ENCODE measurements around the gene IL13RA1. TPM values are rescaled to one million over a fixed set of nuclear protein-coding genes. Genes with fewer than 3 reads are reported as not detected.

Gene IL13RA1
- total and polyA plus RNA-seq, 2 of the 13 experiments (the other 11 are each of a cell fraction or from before 2014, with no cell fraction given) = 56.6 to 73.5 TPM

GRCh38 chrX:118726887-118727685, at the start of gene IL13RA1 (continued):
- TF ChIP-seq GRHL1 (CRISPR knock-in tag; conservative IDR thresholded peaks at IDR 0.05) (no peak), SPEN (CRISPR knock-in tag; IDR thresholded peaks at IDR 0.05; ENCODE audit: low read depth) (peak; percentile 40; the same call in 1 of the 2 replicates), GLI4 (CRISPR knock-in tag; IDR thresholded peaks at IDR 0.05; ENCODE audit: borderline replicate concordance) (no peak), NR1H2 (CRISPR knock-in tag; IDR thresholded peaks at IDR 0.05; ENCODE audit: borderline replicate concordance, low read depth) (no peak), FOSL1 (CRISPR knock-in tag; IDR thresholded peaks at IDR 0.05; ENCODE audit: borderline replicate concordance) (no peak), NFAT5 (CRISPR knock-in tag; IDR thresholded peaks at IDR 0.05) (no peak), IKZF5 (CRISPR knock-in tag; IDR thresholded peaks at IDR 0.05) (no peak), POLR2A (IDR thresholded peaks at IDR 0.05; ENCODE audit: insufficient read depth in 1 of 2, low read depth in 2 of 2, low read length in 2 of 2) (peak; percentile 51 to 80), GTF3A (CRISPR knock-in tag; conservative IDR thresholded peaks at IDR 0.05) (no peak), ZFY (CRISPR knock-in tag; IDR thresholded peaks at IDR 0.05) (no peak), ATF6 (CRISPR knock-in tag; conservative IDR thresholded peaks at IDR 0.05) (no peak), MTA3 (CRISPR knock-in tag; IDR thresholded peaks at IDR 0.05) (no peak), ZBTB26 (CRISPR knock-in tag; IDR thresholded peaks at IDR 0.05; ENCODE audit: borderline replicate concordance) (no peak), KDM5B (CRISPR knock-in tag; IDR thresholded peaks at IDR 0.05; ENCODE audit: borderline replicate concordance) (0 out of 2 replicates have a peak, but pooled peaks have one; percentile 27), ZBTB7B (CRISPR knock-in tag; IDR thresholded peaks at IDR 0.05) (no peak; the same call in 1 of the 2 replicates), ZNF460 (CRISPR knock-in tag; IDR thresholded peaks at IDR 0.05; ENCODE audit: borderline replicate concordance) (no peak)
